ENCODE data around the gene FHIT.

FHIT gene

DNA sequence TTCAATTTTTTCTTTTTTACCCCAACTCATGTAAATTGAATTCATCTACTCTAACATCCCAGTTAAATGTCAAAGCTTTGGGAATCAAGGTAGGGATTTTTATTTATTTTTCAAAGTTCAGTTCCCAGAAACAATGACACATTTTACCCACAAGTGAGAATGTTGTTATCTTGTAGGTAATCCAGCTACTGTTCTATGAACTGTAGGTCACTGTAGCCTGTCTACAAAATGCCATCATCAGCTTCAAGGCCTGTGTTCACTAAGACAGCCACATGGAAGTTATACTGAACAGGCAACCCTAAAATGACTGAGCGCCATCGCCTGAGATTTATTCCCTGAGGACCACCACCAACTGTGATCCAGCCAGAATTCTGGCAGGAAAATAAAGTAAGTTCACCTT, 219.7 kb downstream of the FHIT start:
- Histone ChIP-seq H3F3A (ENCODE audit: control insufficient read depth, insufficient read depth) (no peaks in the 10 kb centered on the region), H3K4me1 (ENCODE audit: control insufficient read depth, low read length) (no peaks in the 10 kb centered on the region), H3K79me2 (ENCODE audit: control insufficient read depth, low read length) (no peaks in the 10 kb centered on the region), H3K9me3 (ENCODE audit: control insufficient read depth, insufficient read depth, low read length) (no peaks in the 10 kb centered on the region), H3K27me3 (ENCODE audit: control insufficient read depth, low read length) (no peaks in the 10 kb centered on the region), H3K9me2 (replicated peaks; ENCODE audit: control insufficient read depth, low read length) (no peaks in the 10 kb centered on the region), H3K36me3 (ENCODE audit: control insufficient read depth, low read length) (no peaks in the 10 kb centered on the region), H3K4me2 (ENCODE audit: low read length) (no peak overlapping the region), H3K27ac (ENCODE audit: low read depth, low read length) (no peak overlapping the region), H3K4me3 (ENCODE audit: low read length) (no peak overlapping the region), H4K20me1 (ENCODE audit: control insufficient read depth, insufficient read depth, low read depth, low read length) (no peaks in the 10 kb centered on the region)
- TF ChIP-seq, protein P1, sequence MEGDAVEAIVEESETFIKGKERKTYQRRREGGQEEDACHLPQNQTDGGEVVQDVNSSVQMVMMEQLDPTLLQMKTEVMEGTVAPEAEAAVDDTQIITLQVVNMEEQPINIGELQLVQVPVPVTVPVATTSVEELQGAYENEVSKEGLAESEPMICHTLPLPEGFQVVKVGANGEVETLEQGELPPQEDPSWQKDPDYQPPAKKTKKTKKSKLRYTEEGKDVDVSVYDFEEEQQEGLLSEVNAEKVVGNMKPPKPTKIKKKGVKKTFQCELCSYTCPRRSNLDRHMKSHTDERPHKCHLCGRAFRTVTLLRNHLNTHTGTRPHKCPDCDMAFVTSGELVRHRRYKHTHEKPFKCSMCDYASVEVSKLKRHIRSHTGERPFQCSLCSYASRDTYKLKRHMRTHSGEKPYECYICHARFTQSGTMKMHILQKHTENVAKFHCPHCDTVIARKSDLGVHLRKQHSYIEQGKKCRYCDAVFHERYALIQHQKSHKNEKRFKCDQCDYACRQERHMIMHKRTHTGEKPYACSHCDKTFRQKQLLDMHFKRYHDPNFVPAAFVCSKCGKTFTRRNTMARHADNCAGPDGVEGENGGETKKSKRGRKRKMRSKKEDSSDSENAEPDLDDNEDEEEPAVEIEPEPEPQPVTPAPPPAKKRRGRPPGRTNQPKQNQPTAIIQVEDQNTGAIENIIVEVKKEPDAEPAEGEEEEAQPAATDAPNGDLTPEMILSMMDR (IDR thresholded peaks at IDR 0.05; ENCODE audit: low read depth, low read length, poor library complexity, severe bottlenecking): no peak
- TF ChIP-seq EZH2phosphoT487 (IDR thresholded peaks at IDR 0.05; ENCODE audit: borderline replicate concordance, low read length): no peak

DNA sequence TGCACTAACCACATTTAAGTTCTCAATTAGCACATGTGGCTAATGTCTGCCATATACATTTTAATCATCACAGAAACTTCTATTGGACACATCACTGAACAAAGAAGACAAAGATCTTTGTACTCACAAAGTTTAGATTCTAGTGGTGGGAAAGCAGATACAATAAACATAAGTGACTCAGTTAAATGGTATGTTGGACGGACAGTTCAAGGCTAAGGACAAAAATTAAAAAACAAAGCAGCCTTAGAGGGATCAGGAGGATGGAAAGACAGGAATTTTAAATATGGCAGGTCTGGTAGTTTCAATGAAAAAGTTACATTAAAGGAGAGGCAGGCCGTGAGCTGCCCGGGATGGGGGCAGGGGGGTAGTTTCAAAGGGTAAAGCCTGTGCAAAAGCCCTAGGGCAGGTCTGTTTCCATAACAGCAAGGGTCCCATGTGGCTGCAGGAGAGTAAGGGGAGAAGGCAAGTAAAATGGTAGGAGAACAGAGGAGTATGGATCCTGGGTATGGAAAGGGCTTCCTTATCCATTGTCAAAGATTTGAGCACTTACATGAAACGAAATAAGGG, 220.7 kb downstream of the FHIT start:
- no peaks in the 10 kb centered on the region for H3F3A ChIP-seq (ENCODE audit: control insufficient read depth, insufficient read depth)
- H3K4me1 ChIP-seq (ENCODE audit: control insufficient read depth, low read length): no peaks in the 10 kb centered on the region
- no peak overlapping the region for H3K4me2 ChIP-seq (ENCODE audit: low read length)
- no peak for TF ChIP-seq EZH2phosphoT487 (IDR thresholded peaks at IDR 0.05; ENCODE audit: borderline replicate concordance, low read length)
- TF ChIP-seq, protein P1 (IDR thresholded peaks at IDR 0.05; ENCODE audit: low read depth, low read length, poor library complexity, severe bottlenecking): no peak
- H3K79me2 ChIP-seq (ENCODE audit: control insufficient read depth, low read length): no peaks in the 10 kb centered on the region
- H3K27ac ChIP-seq (ENCODE audit: low read depth, low read length): no peak overlapping the region
- no peaks in the 10 kb centered on the region for H4K20me1 ChIP-seq (ENCODE audit: control insufficient read depth, insufficient read depth, low read depth, low read length)
- H3K27me3 ChIP-seq (ENCODE audit: control insufficient read depth, low read length): no peaks in the 10 kb centered on the region
- H3K36me3 ChIP-seq (ENCODE audit: control insufficient read depth, low read length): no peaks in the 10 kb centered on the region
- H3K4me3 ChIP-seq (ENCODE audit: low read length): no peak overlapping the region
- no peaks in the 10 kb centered on the region for H3K9me3 ChIP-seq (ENCODE audit: control insufficient read depth, insufficient read depth, low read length)
- H3K9me2 ChIP-seq (replicated peaks; ENCODE audit: control insufficient read depth, low read length): no peaks in the 10 kb centered on the region

- H3K4me1 ChIP-seq (ENCODE audit: control insufficient read depth, low read length): no peaks in the 10 kb centered on the region
- no peak for TF ChIP-seq EZH2phosphoT487 (IDR thresholded peaks at IDR 0.05; ENCODE audit: borderline replicate concordance, low read length)
- TF ChIP-seq, protein P1 (IDR thresholded peaks at IDR 0.05; ENCODE audit: low read depth, low read length, poor library complexity, severe bottlenecking): no peak
Observed at GRCh38 chr3:61029194-61029593, 222.1 kb downstream of the FHIT start.

More at GRCh38 chr3:61029194-61029593, 222.1 kb downstream of the FHIT start:
- no peaks in the 10 kb centered on the region for H3K79me2 ChIP-seq (ENCODE audit: control insufficient read depth, low read length)
- H3K4me2 ChIP-seq (ENCODE audit: low read length): no peak overlapping the region
- no peaks in the 10 kb centered on the region for H3K9me2 ChIP-seq (replicated peaks; ENCODE audit: control insufficient read depth, low read length)
- H4K20me1 ChIP-seq (ENCODE audit: control insufficient read depth, insufficient read depth, low read depth, low read length): no peaks in the 10 kb centered on the region
- H3F3A ChIP-seq (ENCODE audit: control insufficient read depth, insufficient read depth): no peaks in the 10 kb centered on the region
- no peaks in the 10 kb centered on the region for H3K27me3 ChIP-seq (ENCODE audit: control insufficient read depth, low read length)
- no peak overlapping the region for H3K4me3 ChIP-seq (ENCODE audit: low read length)
- H3K27ac ChIP-seq (ENCODE audit: low read depth, low read length): no peak overlapping the region
- H3K36me3 ChIP-seq (ENCODE audit: control insufficient read depth, low read length): no peaks in the 10 kb centered on the region
- no peaks in the 10 kb centered on the region for H3K9me3 ChIP-seq (ENCODE audit: control insufficient read depth, insufficient read depth, low read length)
